Lung (tissue), 12 donors: ENCODE measurements around the gene PGAM2. TPM values are rescaled to one million over a fixed set of nuclear protein-coding genes. Genes with fewer than 3 reads are reported as not detected.
A peak's percentile ranks its signal among the peaks of the same experiment; 100 is the strongest.

Source experiments
- ATAC-seq: fragments of 200-7000 bp; cut with Tn5 transposase; one replicate; pipeline ENCODE4 v1.9.1; 2020; ENCODE audit warnings: moderate number of reproducible peaks; ENCODE audit not compliant: insufficient read depth, low FRiP score
- DNase-seq, 3 donors: peaks; one replicate each; pipeline ENCODE4 v3.0.0-alpha.2; 2013 to 2017
- H3K27ac ChIP-seq, 2 donors: one replicate each; pipeline ENCODE4 v1.5.1; 2013; ENCODE audit warnings: mild to moderate bottlenecking in 2 of 2, moderate library complexity in 2 of 2, control low read depth in 1 of 2, inconsistent platforms in 1 of 2, low read depth in 1 of 2, low read length in 1 of 2
- H3K27me3 ChIP-seq, 3 donors: one replicate each; pipeline ENCODE4 v1.5.1; 2013; ENCODE audit warnings: low read length in 2 of 3; ENCODE audit not compliant: control insufficient read depth in 3 of 3, insufficient read depth in 3 of 3
- H3K36me3 ChIP-seq, 4 donors: one replicate each; pipeline ENCODE4 v1.5.1; 2013; ENCODE audit warnings: low read length in 4 of 4, mild to moderate bottlenecking in 1 of 4, moderate library complexity in 1 of 4; ENCODE audit not compliant: control insufficient read depth in 4 of 4, insufficient read depth in 4 of 4
- H3K4me1 ChIP-seq, 5 donors: one replicate each; pipeline ENCODE4 v1.5.1; 2013; ENCODE audit warnings: low read length in 5 of 5, mild to moderate bottlenecking in 2 of 5, moderate library complexity in 1 of 5; ENCODE audit not compliant: control insufficient read depth in 5 of 5, insufficient read depth in 5 of 5
- H3K4me3 ChIP-seq: one replicate; pipeline ENCODE4 v1.5.1; 2013; ENCODE audit warnings: mild to moderate bottlenecking, control low read depth, moderate library complexity
- H3K9ac ChIP-seq, 2 donors: one replicate each; pipeline ENCODE4 v1.5.1; 2013; ENCODE audit warnings: low read length in 2 of 2, control low read depth in 1 of 2; ENCODE audit not compliant: insufficient read depth in 1 of 2
- H3K9me3 ChIP-seq, 4 donors: one replicate each; pipeline ENCODE4 v1.5.1; 2013; ENCODE audit warnings: low read length in 3 of 4, mild to moderate bottlenecking in 1 of 4, moderate library complexity in 1 of 4; ENCODE audit not compliant: control insufficient read depth in 4 of 4, insufficient read depth in 3 of 4
- CTCF ChIP-seq: IDR thresholded peaks from 2 replicates; pipeline ENCODE4 v1.5.1; 2012; ENCODE audit warnings: mild to moderate bottlenecking; ENCODE audit errors: control extremely low read depth, extremely low read depth
- WGBS, 2 donors: extraction: QIAGEN DNeasy Blood & Tissue Kit; methylation state at CpG; one replicate each; pipeline ENCODE4 v1.1.7; 2013; 5-methylcytosine and 5-hydroxymethylcytosine counted together
- polyA plus RNA-seq, 2 donors: library from polyadenylated mRNA; stranded (reverse); fragments of 200-250 nt; gene quantifications; one replicate each; pipeline ENCODE4 v1.2.1, GENCODE V29; 2013
- total RNA-seq, 2 donors: library from RNA; depleted of rRNA in 1 of 2; stranded (reverse); fragments of >200 nt in 1 of 2; gene quantifications; one replicate each; pipeline ENCODE4 v1.2.1, GENCODE V29; 2014 to 2021
- donor health status: control.
- donor health status: control.
- donor health status: Bipolar disorder and iron deficiency.
- donor health status: healthy.
- donor health status: DM: yes; HTN: yes; CAD: no.

Gene PGAM2
- total and polyA plus RNA-seq, 4 donors, result 0.63 to 0.85 (median 0.83) TPM; not detected in 1

- peaks cover 0 to 27% (median 3%) of the 10 kb centered on the region in 5 donors for H3K4me1 ChIP-seq
- no peaks in the 10 kb centered on the region for H3K27me3 ChIP-seq
- H3K36me3 ChIP-seq, result peaks cover 0 to 9% (median 2%) of the 10 kb centered on the region in 4 donors
- WGBS, 2 donors, result 58 to 65% methylated on average over 8 of the region's 8 CpGs
- ATAC-seq (no peak), DNase-seq (no peak)
- peak overlapping the region in 1 of 2 donors; percentile 46 for H3K27ac ChIP-seq
- H3K9ac ChIP-seq, result no peak overlapping the region
- no peak for TF ChIP-seq CTCF
- no peaks in the 10 kb centered on the region for H3K9me3 ChIP-seq
- H3K4me3 ChIP-seq, result no peak overlapping the region
Observed at GRCh38 chr7:44103566-44103922, 38.2 kb upstream of the PGAM2 start.

GRCh38 chr7:44102846-44103565 is 37.6 kb upstream of the PGAM2 start:
- TF ChIP-seq CTCF, result no peak
- H3K4me1 ChIP-seq, result peaks cover 0 to 27% (median 3%) of the 10 kb centered on the region in 5 donors
- ATAC-seq (no peak), DNase-seq (no peak)
- no peaks in the 10 kb centered on the region for H3K9me3 ChIP-seq
- peak overlapping the region in 1 of 2 donors; percentile 46 for H3K27ac ChIP-seq
- WGBS, 2 donors, result 74 to 80% methylated on average over 8 of the region's 8 CpGs
- no peak overlapping the region for H3K4me3 ChIP-seq
- no peak overlapping the region for H3K9ac ChIP-seq
- no peaks in the 10 kb centered on the region for H3K27me3 ChIP-seq
- H3K36me3 ChIP-seq, result peaks cover 0 to 5% (median under 1%) of the 10 kb centered on the region in 4 donors

GRCh38 chr7:44101966-44102845 is 36.8 kb upstream of the PGAM2 start:
- WGBS, 2 donors, result 88 to 94% methylated on average over 14 of the region's 14 CpGs
- Histone ChIP-seq H3K4me1 (peaks cover 0 to 27% (median 3%) of the 10 kb centered on the region in 5 donors), H3K9ac (no peak overlapping the region), H3K4me3 (no peak overlapping the region), H3K36me3 (no peaks in the 10 kb centered on the region), H3K27ac (peak overlapping the region; percentile 7 to 55), H3K27me3 (no peaks in the 10 kb centered on the region), H3K9me3 (no peaks in the 10 kb centered on the region)
- ATAC-seq, result no peak
- TF ChIP-seq CTCF, result no peak
- DNase-seq, result no peak
